D341Med (cell line): ENCODE measurements around the gene ARNT2.

ENCODE experiments used
- DNase-seq: peaks from one replicate; pipeline ENCODE4 v3.0.0; 2012; ENCODE audit warnings: low spot score

Gene ARNT2

GRCh38 chr15:80594091-80594889 lies 190.1 kb downstream of the ARNT2 start:
- DNase-seq: no peak

- no peak for DNase-seq
Measured at GRCh38 chr15:80595396-80595795, 191.2 kb downstream of the ARNT2 start.

- no peak for DNase-seq
Measured at GRCh38 chr15:80596521-80596976, 192.4 kb downstream of the ARNT2 start.

GRCh38 chr15:80597076-80597475 lies 192.9 kb downstream of the ARNT2 start:
- no peak for DNase-seq

GRCh38 chr15:80599359-80599758 lies 195.2 kb downstream of the ARNT2 start:
- DNase-seq: no peak

- no peak for DNase-seq
Measured at GRCh38 chr15:80600626-80601025, 196.4 kb downstream of the ARNT2 start.

- no peak for DNase-seq
Measured at GRCh38 chr15:80601256-80601655, 197.1 kb downstream of the ARNT2 start.

GRCh38 chr15:80604583-80605575 lies 200.7 kb downstream of the ARNT2 start:
- DNase-seq: no peak

- DNase-seq: no peak
Measured at GRCh38 chr15:80605591-80606150, 201.5 kb downstream of the ARNT2 start.

GRCh38 chr15:80606511-80607071 lies 202.4 kb downstream of the ARNT2 start:
- no peak for DNase-seq

GRCh38 chr15:80607287-80607980 lies 203.3 kb downstream of the ARNT2 start:
- DNase-seq: no peak

- no peak for DNase-seq
Measured at GRCh38 chr15:80608688-80609087, 204.5 kb downstream of the ARNT2 start.

GRCh38 chr15:80609091-80609490 lies 204.9 kb downstream of the ARNT2 start:
- DNase-seq: no peak

- no peak for DNase-seq
Measured at GRCh38 chr15:80609512-80609946, 205.3 kb downstream of the ARNT2 start.

GRCh38 chr15:80611543-80612080 lies 207.4 kb downstream of the ARNT2 start:
- DNase-seq: no peak

- DNase-seq: no peak
Measured at GRCh38 chr15:80612118-80612823, 208.1 kb downstream of the ARNT2 start.

GRCh38 chr15:80613762-80614365 lies 209.7 kb downstream of the ARNT2 start:
- DNase-seq: no peak

GRCh38 chr15:80614711-80615360 lies 210.7 kb downstream of the ARNT2 start:
- no peak for DNase-seq

GRCh38 chr15:80615361-80615736 lies 211.2 kb downstream of the ARNT2 start:
- DNase-seq: no peak
